ENCODE results near the gene DCAF7. TPM values are rescaled to one million over a fixed set of nuclear protein-coding genes. Genes with fewer than 3 reads are reported as not detected.

Gene DCAF7
- total RNA-seq, 2 experiments from 2014 or later, result 104 to 105 TPM

DNA sequence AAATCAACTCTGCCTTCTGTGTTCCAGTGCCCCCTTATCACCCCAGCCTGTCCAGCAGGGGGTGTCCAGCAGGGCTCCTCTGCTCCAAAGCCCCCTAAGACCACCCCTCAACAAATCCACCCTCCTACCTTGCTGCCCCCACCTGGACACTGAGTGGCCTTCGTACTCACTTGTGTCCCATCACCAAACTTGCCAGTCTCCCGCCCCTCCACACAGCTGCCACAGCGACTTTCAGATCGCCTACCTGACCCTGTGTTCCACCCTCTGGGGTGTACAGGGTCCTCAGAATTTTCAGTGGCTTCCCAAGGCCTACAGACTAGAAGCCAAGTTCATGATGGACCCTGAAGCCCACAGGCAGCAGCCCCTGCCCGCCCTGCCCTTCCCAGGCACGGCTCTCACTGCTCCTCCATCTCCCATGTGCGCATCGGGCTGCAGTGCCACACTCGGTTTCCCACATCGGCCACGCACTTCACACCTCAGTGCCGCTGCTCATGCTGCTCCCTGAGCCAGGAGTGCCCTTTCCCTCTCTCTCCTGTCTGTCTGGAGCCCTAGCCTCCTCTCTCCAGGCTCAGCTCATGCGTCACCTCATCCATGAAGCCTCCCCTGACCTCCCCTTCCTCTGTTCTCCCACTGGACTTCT, 15.3 kb upstream of the DCAF7 start:
- DNase-seq, result no peak
- peaks cover 3% of the 10 kb centered on the region for H3K4me1 Mint-ChIP-seq (ENCODE audit: low read depth)
- H3K36me3 Mint-ChIP-seq (ENCODE audit: low read depth), result no peaks in the 10 kb centered on the region
- ChIA-PET CTCF (no interaction called here), POLR2A (interaction anchor here (0.7 kb wide), 1 partner anchor 9 kb away, joined by 3 read pairs; no protein-coding TSS in a partner anchor)
- no peak overlapping the region for H3K27ac Mint-ChIP-seq
- intact Hi-C loops (cut with micrococcal nuclease), result no loop called here
- H3K4me3 Mint-ChIP-seq, result no peak overlapping the region
- peaks cover 27% of the 10 kb centered on the region for H3K27me3 Mint-ChIP-seq
- ATAC-seq, result no peak
- TF ChIP-seq, protein P1, sequence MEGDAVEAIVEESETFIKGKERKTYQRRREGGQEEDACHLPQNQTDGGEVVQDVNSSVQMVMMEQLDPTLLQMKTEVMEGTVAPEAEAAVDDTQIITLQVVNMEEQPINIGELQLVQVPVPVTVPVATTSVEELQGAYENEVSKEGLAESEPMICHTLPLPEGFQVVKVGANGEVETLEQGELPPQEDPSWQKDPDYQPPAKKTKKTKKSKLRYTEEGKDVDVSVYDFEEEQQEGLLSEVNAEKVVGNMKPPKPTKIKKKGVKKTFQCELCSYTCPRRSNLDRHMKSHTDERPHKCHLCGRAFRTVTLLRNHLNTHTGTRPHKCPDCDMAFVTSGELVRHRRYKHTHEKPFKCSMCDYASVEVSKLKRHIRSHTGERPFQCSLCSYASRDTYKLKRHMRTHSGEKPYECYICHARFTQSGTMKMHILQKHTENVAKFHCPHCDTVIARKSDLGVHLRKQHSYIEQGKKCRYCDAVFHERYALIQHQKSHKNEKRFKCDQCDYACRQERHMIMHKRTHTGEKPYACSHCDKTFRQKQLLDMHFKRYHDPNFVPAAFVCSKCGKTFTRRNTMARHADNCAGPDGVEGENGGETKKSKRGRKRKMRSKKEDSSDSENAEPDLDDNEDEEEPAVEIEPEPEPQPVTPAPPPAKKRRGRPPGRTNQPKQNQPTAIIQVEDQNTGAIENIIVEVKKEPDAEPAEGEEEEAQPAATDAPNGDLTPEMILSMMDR (IDR thresholded peaks at IDR 0.05), result no peak
- no peaks in the 10 kb centered on the region for H3K9me3 Mint-ChIP-seq

DNA sequence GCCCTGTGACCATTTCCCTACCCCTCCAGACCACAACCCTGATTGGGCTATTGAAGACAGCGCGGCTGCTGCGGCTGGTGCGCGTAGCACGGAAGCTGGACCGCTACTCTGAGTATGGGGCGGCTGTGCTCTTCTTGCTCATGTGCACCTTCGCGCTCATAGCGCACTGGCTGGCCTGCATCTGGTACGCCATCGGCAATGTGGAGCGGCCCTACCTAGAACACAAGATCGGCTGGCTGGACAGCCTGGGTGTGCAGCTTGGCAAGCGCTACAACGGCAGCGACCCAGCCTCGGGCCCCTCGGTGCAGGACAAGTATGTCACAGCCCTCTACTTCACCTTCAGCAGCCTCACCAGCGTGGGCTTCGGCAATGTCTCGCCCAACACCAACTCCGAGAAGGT, 14.6 kb upstream of the DCAF7 start:
- intact Hi-C loops (cut with micrococcal nuclease), result no loop called here
- DNase-seq (no peak), ATAC-seq (no peak)
- Mint-ChIP-seq H3K27ac (no peak overlapping the region), H3K4me3 (no peak overlapping the region), H3K36me3 (ENCODE audit: low read depth) (no peaks in the 10 kb centered on the region), H3K27me3 (peaks cover 30% of the 10 kb centered on the region), H3K9me3 (no peaks in the 10 kb centered on the region), H3K4me1 (ENCODE audit: low read depth) (peaks cover 3% of the 10 kb centered on the region)
- TF ChIP-seq, protein P1 (IDR thresholded peaks at IDR 0.05), result no peak
- ChIA-PET POLR2A (no interaction called here), CTCF (no interaction called here)

DNA sequence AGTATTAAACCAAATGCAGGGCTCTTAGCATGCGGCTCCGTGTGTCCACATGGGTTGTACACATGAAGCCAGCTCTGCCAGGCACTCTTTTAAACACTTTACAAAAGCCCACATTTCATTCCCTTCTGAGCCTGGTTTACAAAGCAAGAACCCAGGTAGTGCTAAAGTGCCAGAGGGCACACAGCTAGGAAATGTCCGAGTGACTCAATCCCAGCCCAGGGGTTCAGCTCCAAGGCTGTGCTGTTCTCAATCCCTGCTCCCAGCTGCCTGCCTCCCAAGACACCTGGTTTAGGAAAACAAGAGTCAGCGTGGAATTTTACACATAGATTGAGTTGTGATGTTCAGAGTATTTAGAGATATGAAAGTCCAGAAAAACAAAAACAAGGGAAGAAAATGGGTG, 13.3 kb upstream of the DCAF7 start:
- Mint-ChIP-seq H3K27ac (no peak overlapping the region), H3K4me3 (no peak overlapping the region), H3K36me3 (ENCODE audit: low read depth) (no peaks in the 10 kb centered on the region), H3K27me3 (peaks cover 30% of the 10 kb centered on the region), H3K9me3 (no peaks in the 10 kb centered on the region), H3K4me1 (ENCODE audit: low read depth) (peaks cover 3% of the 10 kb centered on the region)
- DNase-seq, result no peak
- ChIA-PET CTCF (interaction anchor here (1.7 kb wide), 1 partner anchor 76 kb away, joined by 4 read pairs; no protein-coding TSS in a partner anchor), POLR2A (interaction anchor here (1.0 kb wide), 1 partner anchor 117 kb away, joined by 3 read pairs; no protein-coding TSS in a partner anchor)
- intact Hi-C loops (cut with micrococcal nuclease), result no loop called here
- TF ChIP-seq, protein P1 (IDR thresholded peaks at IDR 0.05), result no peak
- ATAC-seq, result no peak

DNA sequence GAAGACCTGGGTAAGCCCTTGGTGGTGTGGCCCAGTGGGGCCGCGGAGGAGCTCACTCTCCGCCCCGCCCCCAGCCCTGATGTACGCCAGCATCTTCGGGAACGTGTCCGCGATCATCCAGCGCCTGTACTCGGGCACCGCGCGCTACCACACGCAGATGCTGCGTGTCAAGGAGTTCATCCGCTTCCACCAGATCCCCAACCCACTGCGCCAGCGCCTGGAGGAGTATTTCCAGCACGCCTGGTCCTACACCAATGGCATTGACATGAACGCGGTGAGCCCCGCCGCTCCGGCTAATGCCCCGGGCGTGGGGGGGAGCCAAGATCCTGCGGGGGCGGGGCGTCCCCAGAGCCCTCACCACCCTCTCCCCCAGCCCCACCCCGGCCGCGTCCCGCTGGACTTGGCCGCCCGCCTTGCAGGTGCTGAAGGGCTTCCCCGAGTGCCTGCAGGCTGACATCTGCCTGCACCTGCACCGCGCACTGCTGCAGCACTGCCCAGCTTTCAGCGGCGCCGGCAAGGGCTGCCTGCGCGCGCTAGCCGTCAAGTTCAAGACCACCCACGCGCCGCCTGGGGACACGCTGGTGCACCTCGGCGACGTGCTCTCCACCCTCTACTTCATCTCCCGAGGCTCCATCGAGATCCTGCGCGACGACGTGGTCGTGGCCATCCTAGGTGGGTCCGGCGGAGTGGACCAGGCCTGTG, 12.1 kb upstream of the DCAF7 start:
- ChIA-PET CTCF (interaction anchor here (1.7 kb wide), 1 partner anchor 74 kb away, joined by 4 read pairs; no protein-coding TSS in a partner anchor), POLR2A (no interaction called here)
- H3K9me3 Mint-ChIP-seq, result no peaks in the 10 kb centered on the region
- no peaks in the 10 kb centered on the region for H3K36me3 Mint-ChIP-seq (ENCODE audit: low read depth)
- TF ChIP-seq, protein P1 (IDR thresholded peaks at IDR 0.05), result no peak
- ATAC-seq (peak; percentile 73), DNase-seq (peak; percentile 61)
- no peak overlapping the region for H3K27ac Mint-ChIP-seq
- intact Hi-C loops (cut with micrococcal nuclease), result no loop called here
- peaks cover 30% of the 10 kb centered on the region for H3K27me3 Mint-ChIP-seq
- peaks cover 3% of the 10 kb centered on the region for H3K4me1 Mint-ChIP-seq (ENCODE audit: low read depth)
- H3K4me3 Mint-ChIP-seq, result no peak overlapping the region

Measured in activated CD8-positive, alpha-beta T cell treated with anti-CD3 and anti-CD28 coated beads for 36 hours (primary cell).